K562 (cell line): ENCODE results near the gene IFT122.

Experiments
- EP300 ChIP-seq: IDR thresholded peaks from 2 replicates; pipeline ENCODE4 v1.6.1; 2012; ENCODE audit warnings: low read length, improper control_type of control experiment
- GATAD2B ChIP-seq: fragments of 450-650 bp; IDR thresholded peaks from 2 replicates; pipeline ENCODE4 v1.6.1; 2017; ENCODE audit warnings: mild to moderate bottlenecking, borderline replicate concordance
- JUND ChIP-seq, 2 experiments: IDR thresholded peaks; 2 replicates in 1 of 2; 3 replicates in 1 of 2; pipeline ENCODE4 v1.6.1; 2011; ENCODE audit warnings: borderline replicate concordance in 2 of 2, low read depth in 2 of 2, low read length in 2 of 2, improper control_type of control experiment in 1 of 2, missing biosample characterization in 1 of 2, missing genetic modification characterization in 1 of 2, missing genetic modification reagents in 1 of 2
- KAT7 ChIP-seq: sonication (generic); formaldehyde crosslinking; IDR thresholded peaks from 2 replicates; pipeline ENCODE4 v1.8.0; 2022; ENCODE audit warnings: missing genetic modification reagents, mild to moderate bottlenecking, borderline replicate concordance
- POLR2AphosphoS2 ChIP-seq: IDR thresholded peaks from 2 replicates; pipeline ENCODE4 v1.6.1; 2012; ENCODE audit warnings: low read length, improper control_type of control experiment
- ZNF175 ChIP-seq: fragments of 200-800 bp; sonication (Bioruptor generic); IDR thresholded peaks from 2 replicates; pipeline ENCODE4 v1.6.1; 2016; ENCODE audit warnings: low read depth, mild to moderate bottlenecking, missing genetic modification characterization, missing compliant biosample characterization
- ZNF561 ChIP-seq: fragments of 450-650 bp; formaldehyde crosslinking; conservative IDR thresholded peaks from 2 replicates; pipeline ENCODE4 v1.4.0; 2020; ENCODE audit warnings: mild to moderate bottlenecking, moderate library complexity
- TF ChIP-seq, protein P1 (sequence below): fragments of 250-450 bp; sonication (Bioruptor Pico); IDR thresholded peaks from 2 replicates; pipeline ENCODE4 v1.5.0; 2020; ENCODE audit warnings: mild to moderate bottlenecking, borderline replicate concordance
- TF ChIP-seq, protein P2 (sequence below): IDR thresholded peaks from 2 replicates; pipeline ENCODE4 v1.6.1; 2016; ENCODE audit warnings: missing genetic modification characterization, missing compliant biosample characterization
- TF ChIP-seq, protein P3 (sequence below), 3 experiments: IDR thresholded peaks in 2 of 3; conservative IDR thresholded peaks in 1 of 3; 2 replicates each; pipeline ENCODE4 v1.5.1; 2011 to 2012; ENCODE audit warnings: low read length in 3 of 3, mild to moderate bottlenecking in 3 of 3, control low read depth in 2 of 3, improper control_type of control experiment in 1 of 3, inconsistent platforms in 1 of 3, low read depth in 1 of 3, mixed read lengths in 1 of 3, moderate library complexity in 1 of 3; ENCODE audit not compliant: insufficient read depth in 2 of 3

DNA sequence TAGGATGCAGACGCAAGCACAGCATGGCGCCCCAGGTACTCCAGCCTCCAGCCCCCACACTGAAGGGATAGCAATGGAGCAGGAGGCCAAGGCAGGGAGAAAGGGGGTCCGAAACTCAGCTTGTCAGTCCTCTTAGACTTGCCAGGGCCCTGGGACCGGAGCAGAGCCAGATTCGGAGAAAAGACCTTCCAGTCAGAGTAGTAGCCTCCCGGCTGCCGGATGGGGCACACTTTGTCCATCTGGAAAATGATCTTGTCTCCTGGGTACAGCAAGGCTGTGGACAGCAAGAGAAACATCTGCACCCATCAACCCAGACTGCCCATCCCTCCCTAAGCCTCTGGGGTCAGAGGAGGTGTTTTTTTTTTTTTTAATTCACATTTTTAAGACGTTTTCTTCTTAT lies 35.9 kb upstream of the IFT122 start:
- TF ChIP-seq, protein P1, sequence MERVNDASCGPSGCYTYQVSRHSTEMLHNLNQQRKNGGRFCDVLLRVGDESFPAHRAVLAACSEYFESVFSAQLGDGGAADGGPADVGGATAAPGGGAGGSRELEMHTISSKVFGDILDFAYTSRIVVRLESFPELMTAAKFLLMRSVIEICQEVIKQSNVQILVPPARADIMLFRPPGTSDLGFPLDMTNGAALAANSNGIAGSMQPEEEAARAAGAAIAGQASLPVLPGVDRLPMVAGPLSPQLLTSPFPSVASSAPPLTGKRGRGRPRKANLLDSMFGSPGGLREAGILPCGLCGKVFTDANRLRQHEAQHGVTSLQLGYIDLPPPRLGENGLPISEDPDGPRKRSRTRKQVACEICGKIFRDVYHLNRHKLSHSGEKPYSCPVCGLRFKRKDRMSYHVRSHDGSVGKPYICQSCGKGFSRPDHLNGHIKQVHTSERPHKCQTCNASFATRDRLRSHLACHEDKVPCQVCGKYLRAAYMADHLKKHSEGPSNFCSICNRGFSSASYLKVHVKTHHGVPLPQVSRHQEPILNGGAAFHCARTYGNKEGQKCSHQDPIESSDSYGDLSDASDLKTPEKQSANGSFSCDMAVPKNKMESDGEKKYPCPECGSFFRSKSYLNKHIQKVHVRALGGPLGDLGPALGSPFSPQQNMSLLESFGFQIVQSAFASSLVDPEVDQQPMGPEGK (CRISPR knock-in tag) = no peak
- no peak for TF ChIP-seq ZNF175 (CRISPR knock-in tag)
- no peak for TF ChIP-seq KAT7 (CRISPR knock-in tag)
- TF ChIP-seq EP300 = no peak
- TF ChIP-seq ZNF561 = no peak
- TF ChIP-seq, protein P2, sequence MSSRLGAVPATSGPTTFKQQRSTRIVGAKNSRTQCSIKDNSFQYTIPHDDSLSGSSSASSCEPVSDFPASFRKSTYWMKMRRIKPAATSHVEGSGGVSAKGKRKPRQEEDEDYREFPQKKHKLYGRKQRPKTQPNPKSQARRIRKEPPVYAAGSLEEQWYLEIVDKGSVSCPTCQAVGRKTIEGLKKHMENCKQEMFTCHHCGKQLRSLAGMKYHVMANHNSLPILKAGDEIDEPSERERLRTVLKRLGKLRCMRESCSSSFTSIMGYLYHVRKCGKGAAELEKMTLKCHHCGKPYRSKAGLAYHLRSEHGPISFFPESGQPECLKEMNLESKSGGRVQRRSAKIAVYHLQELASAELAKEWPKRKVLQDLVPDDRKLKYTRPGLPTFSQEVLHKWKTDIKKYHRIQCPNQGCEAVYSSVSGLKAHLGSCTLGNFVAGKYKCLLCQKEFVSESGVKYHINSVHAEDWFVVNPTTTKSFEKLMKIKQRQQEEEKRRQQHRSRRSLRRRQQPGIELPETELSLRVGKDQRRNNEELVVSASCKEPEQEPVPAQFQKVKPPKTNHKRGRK (tag) = no peak
- TF ChIP-seq POLR2AphosphoS2 = no peak
- TF ChIP-seq, protein P3, sequence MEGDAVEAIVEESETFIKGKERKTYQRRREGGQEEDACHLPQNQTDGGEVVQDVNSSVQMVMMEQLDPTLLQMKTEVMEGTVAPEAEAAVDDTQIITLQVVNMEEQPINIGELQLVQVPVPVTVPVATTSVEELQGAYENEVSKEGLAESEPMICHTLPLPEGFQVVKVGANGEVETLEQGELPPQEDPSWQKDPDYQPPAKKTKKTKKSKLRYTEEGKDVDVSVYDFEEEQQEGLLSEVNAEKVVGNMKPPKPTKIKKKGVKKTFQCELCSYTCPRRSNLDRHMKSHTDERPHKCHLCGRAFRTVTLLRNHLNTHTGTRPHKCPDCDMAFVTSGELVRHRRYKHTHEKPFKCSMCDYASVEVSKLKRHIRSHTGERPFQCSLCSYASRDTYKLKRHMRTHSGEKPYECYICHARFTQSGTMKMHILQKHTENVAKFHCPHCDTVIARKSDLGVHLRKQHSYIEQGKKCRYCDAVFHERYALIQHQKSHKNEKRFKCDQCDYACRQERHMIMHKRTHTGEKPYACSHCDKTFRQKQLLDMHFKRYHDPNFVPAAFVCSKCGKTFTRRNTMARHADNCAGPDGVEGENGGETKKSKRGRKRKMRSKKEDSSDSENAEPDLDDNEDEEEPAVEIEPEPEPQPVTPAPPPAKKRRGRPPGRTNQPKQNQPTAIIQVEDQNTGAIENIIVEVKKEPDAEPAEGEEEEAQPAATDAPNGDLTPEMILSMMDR (IDR thresholded peaks at IDR 0.05 in 2 of 3, conservative IDR thresholded peaks at IDR 0.05 in 1 of 3; ENCODE audit: insufficient read depth in 2 of 3, low read depth in 1 of 3, low read length in 3 of 3) = no peak
- no peak for TF ChIP-seq JUND (IDR thresholded peaks at IDR 0.05; ENCODE audit: borderline replicate concordance, low read depth, low read length)
- TF ChIP-seq JUND (tag; IDR thresholded peaks at IDR 0.05; ENCODE audit: borderline replicate concordance, low read depth, low read length) = no peak
- no peak for TF ChIP-seq GATAD2B
